HepG2 (cell line): ENCODE data around the gene STIP1. TPM values are rescaled to one million over a fixed set of nuclear protein-coding genes. Genes with fewer than 3 reads are reported as not detected.

Experiments
- ATAC-seq: fragments of 200-7000 bp; cut with Tn5 transposase; 3 replicates; pipeline ENCODE4 v1.9.1; 2020; ENCODE audit warnings: mild to moderate bottlenecking, moderate library complexity
- BruUV-seq: library from RNA; stranded (reverse); fragments of 400-500 nt; replicated peaks from 2 replicates; lab custom pipeline; 2021; lab: Mats Ljungman, UMichigan
- CTCF ChIA-PET: fragments of 300-600 bp; formaldehyde crosslinking; extraction: SDS; loops from one replicate; lab custom pipeline; 2021; ENCODE audit warnings: low total read pairs, inconsistent platforms, low intra/inter-chr PET ratio; lab: Yijun Ruan, JAX
- POLR2A ChIA-PET: fragments of 350-600 bp; sonication (Branson Sonifier 250); formaldehyde crosslinking; loops from one replicate; lab custom pipeline; 2020; ENCODE audit warnings: antibody characterized with exemption, inconsistent platforms; lab: Yijun Ruan, JAX
- DNase-seq: peaks from one replicate; pipeline ENCODE4 v3.0.0-alpha.2; 2015; ENCODE audit warnings: low spot score
- FAIRE-seq: peaks from 3 replicates; lab custom pipeline; 2011; peaks lifted over from hg19 to GRCh38; lab: Jason Lieb, UNC
- H2AFZ ChIP-seq: one replicate; pipeline ENCODE4 v1.6.1; 2011; ENCODE audit warnings: low read length, inconsistent platforms
- H3K27ac ChIP-seq: fragments of 300-600 bp; 3 replicates; pipeline ENCODE4 v1.8.0; 2011; ENCODE audit warnings: mixed run types, mild to moderate bottlenecking, mixed read lengths, low read length, inconsistent platforms; ENCODE audit not compliant: insufficient read depth; ENCODE audit errors: extremely low read length
- H3K27me3 ChIP-seq, 2 experiments: fragments of 200-600 bp in 1 of 2; 2 replicates in 1 of 2; 3 replicates in 1 of 2; pipeline versions ENCODE4 v1.6.0 to v1.8.0; 2011; ENCODE audit warnings: low read length in 2 of 2, mild to moderate bottlenecking in 2 of 2, moderate library complexity in 2 of 2, inconsistent platforms in 1 of 2; ENCODE audit not compliant: insufficient read depth in 2 of 2, control insufficient read depth in 1 of 2
- H3K36me3 ChIP-seq, 2 experiments: fragments of 200-600 bp in 1 of 2; replicated peaks in 1 of 2; 2 replicates in 1 of 2; 3 replicates in 1 of 2; pipeline versions ENCODE4 v1.5.1 to v1.8.0; 2011; ENCODE audit warnings: low read length in 2 of 2, inconsistent platforms in 1 of 2; ENCODE audit not compliant: insufficient read depth in 2 of 2, control insufficient read depth in 1 of 2
- H3K4me1 ChIP-seq: 2 replicates; pipeline ENCODE4 v1.5.1; 2012; ENCODE audit warnings: low read length, inconsistent platforms; ENCODE audit not compliant: insufficient read depth
- H3K4me2 ChIP-seq: 2 replicates; pipeline ENCODE4 v1.6.0; 2011; ENCODE audit warnings: low read depth, low read length, inconsistent platforms
- H3K4me3 ChIP-seq, 3 experiments: fragments of 200-600 bp in 1 of 3; sonication (generic), shearing (Covaris generic) in 1 of 3; replicated peaks in 1 of 3; 2 replicates each; pipeline ENCODE4 v1.5.1; 2011 to 2016; ENCODE audit warnings: low read length in 3 of 3, inconsistent platforms in 2 of 3, low read depth in 2 of 3, mild to moderate bottlenecking in 2 of 3, control low read depth in 1 of 3, mixed read lengths in 1 of 3; ENCODE audit not compliant: insufficient read depth in 1 of 3
- H3K79me2 ChIP-seq: one replicate; pipeline ENCODE4 v1.6.1; 2011; ENCODE audit warnings: low read length, inconsistent platforms; ENCODE audit not compliant: insufficient read depth
- H3K9ac ChIP-seq: 2 replicates; pipeline ENCODE4 v1.6.0; 2011; ENCODE audit warnings: mild to moderate bottlenecking, low read depth, low read length, inconsistent platforms; ENCODE audit not compliant: insufficient read depth
- H3K9me3 ChIP-seq: 2 replicates; pipeline ENCODE4 v1.5.1; 2012; ENCODE audit warnings: mild to moderate bottlenecking, low read length
- H4K20me1 ChIP-seq: 2 replicates; pipeline ENCODE4 v1.6.0; 2011; ENCODE audit warnings: inconsistent platforms, mild to moderate bottlenecking, low read length, moderate library complexity; ENCODE audit not compliant: insufficient read depth
- DMAP1 ChIP-seq: IDR thresholded peaks from 2 replicates; pipeline ENCODE4 v1.6.1; 2016
- GATAD2A ChIP-seq: IDR thresholded peaks from 2 replicates; pipeline ENCODE4 v1.6.1; 2016
- HOXA9 ChIP-seq: sonication (generic); formaldehyde crosslinking; IDR thresholded peaks from 2 replicates; pipeline ENCODE4 v1.8.1; 2022; ENCODE audit warnings: missing genetic modification reagents, mild to moderate bottlenecking, moderate library complexity, borderline replicate concordance
- NFE2L2 ChIP-seq: fragments of 150-350 bp; IDR thresholded peaks from 2 replicates; pipeline ENCODE4 v1.6.1; 2014; ENCODE audit warnings: low read length
- NFKBIZ ChIP-seq: IDR thresholded peaks from 2 replicates; pipeline ENCODE4 v1.6.1; 2018; ENCODE audit warnings: missing genetic modification reagents, missing compliant biosample characterization
- NKX3-1 ChIP-seq: sonication (generic); formaldehyde crosslinking; IDR thresholded peaks from 2 replicates; pipeline ENCODE4 v1.5.0; 2020; ENCODE audit warnings: missing genetic modification reagents
- PITX1 ChIP-seq: sonication (generic); formaldehyde crosslinking; IDR thresholded peaks from 2 replicates; pipeline ENCODE4 v1.5.1; 2020; ENCODE audit warnings: mild to moderate bottlenecking, missing genetic modification reagents
- TAF1 ChIP-seq: sonication (generic); formaldehyde crosslinking; IDR thresholded peaks from 2 replicates; pipeline ENCODE4 v1.4.0; 2020; ENCODE audit warnings: missing genetic modification reagents
- TBL1XR1 ChIP-seq: fragments of 150-350 bp; IDR thresholded peaks from 2 replicates; pipeline ENCODE4 v1.6.1; 2014; ENCODE audit warnings: borderline replicate concordance, low read length; ENCODE audit not compliant: partially characterized antibody
- USF2 ChIP-seq, 2 experiments: sonication (generic) in 1 of 2; formaldehyde crosslinking in 1 of 2; IDR thresholded peaks; 2 replicates each; pipeline versions ENCODE4 v1.5.1 to v1.6.1; 2011 to 2020; ENCODE audit warnings: borderline replicate concordance in 1 of 2, low read depth in 1 of 2, low read length in 1 of 2, mild to moderate bottlenecking in 1 of 2, missing genetic modification reagents in 1 of 2, moderate library complexity in 1 of 2
- ZC3H13 ChIP-seq: sonication (generic); formaldehyde crosslinking; IDR thresholded peaks from 2 replicates; pipeline ENCODE4 v1.8.1; 2023; ENCODE audit warnings: mild to moderate bottlenecking, missing genetic modification reagents, moderate library complexity
- ZNF10 ChIP-seq: sonication (generic); formaldehyde crosslinking; IDR thresholded peaks from 2 replicates; pipeline ENCODE4 v1.4.0; 2020; ENCODE audit warnings: mild to moderate bottlenecking, low read depth, missing genetic modification reagents, borderline replicate concordance
- ZNF205 ChIP-seq: IDR thresholded peaks from 2 replicates; pipeline ENCODE4 v1.6.1; 2018; ENCODE audit warnings: missing biosample characterization, missing genetic modification reagents
- ZNF207 ChIP-seq: fragments of 450-650 bp; IDR thresholded peaks from 2 replicates; pipeline ENCODE4 v1.6.1; 2016; ENCODE audit warnings: antibody characterized with exemption, borderline replicate concordance
- ZNF33B ChIP-seq: sonication (generic); formaldehyde crosslinking; IDR thresholded peaks from 2 replicates; pipeline ENCODE4 v1.5.1; 2020; ENCODE audit warnings: mild to moderate bottlenecking, missing genetic modification reagents
- ZNF615 ChIP-seq: sonication (generic); formaldehyde crosslinking; IDR thresholded peaks from 2 replicates; pipeline ENCODE4 v1.5.0; 2020; ENCODE audit warnings: mild to moderate bottlenecking, missing genetic modification reagents, borderline replicate concordance
- ZNF619 ChIP-seq: sonication (generic); formaldehyde crosslinking; IDR thresholded peaks from 2 replicates; pipeline ENCODE4 v1.4.0; 2020; ENCODE audit warnings: mild to moderate bottlenecking, missing genetic modification reagents
- ZNF839 ChIP-seq: sonication (generic); formaldehyde crosslinking; IDR thresholded peaks from 2 replicates; pipeline ENCODE4 v1.4.0; 2020; ENCODE audit warnings: missing genetic modification reagents, mild to moderate bottlenecking, borderline replicate concordance
- WGBS: methylation state at CpG from one replicate; pipeline ENCODE4 v1.1.6; 2017; ENCODE audit warnings: low lambda C conversion rate; 5-methylcytosine and 5-hydroxymethylcytosine counted together
- in situ Hi-C: cut with HindIII; loops from 2 replicates; pipeline ENCODE4 v1.10.0; 2017; ENCODE audit warnings: low pct_unique_long_range_greater_than_20kb; ENCODE audit not compliant: extremely low pct_ligation_motif_present
- intact Hi-C: fragments of 100-400 bp; cut with micrococcal nuclease; formaldehyde crosslinking; loops from one replicate; pipeline ENCODE4 v1.10.0; 2022; ENCODE audit not compliant: unreplicated experiment
- polyA plus RNA-seq, 8 experiments: library from polyadenylated mRNA; depleted of rRNA in 3 of 8; stranded (reverse) in 7 of 8; unstranded in 1 of 8; fragments of >200 nt; fragmentation: Illumina TruSeq in 4 of 8; extraction: Trizol in 4 of 8; gene quantifications; 2 replicates each; pipeline versions ENCODE4 v1.2.1 to v1.2.3, GENCODE V29; 2011 to 2016; ENCODE audit warnings: low read depth in 4 of 8, missing spikeins in 1 of 8, mixed read lengths in 1 of 8; ENCODE audit not compliant: insufficient read depth in 1 of 8
- total RNA-seq, 5 experiments: library from RNA; depleted of rRNA; stranded (reverse); fragments of >200 nt; fragmentation: Illumina TruSeq; extraction: Trizol; gene quantifications; 2 replicates each; pipeline ENCODE4 v1.2.3, GENCODE V29; 2016; ENCODE audit warnings: low read depth in 1 of 5

The STIP1 gene
- total and polyA plus RNA-seq, 2 of the 13 experiments (the other 11 are each of a cell fraction or from before 2014, with no cell fraction given), result 81.1 to 217 TPM

GRCh38 chr11:64229090-64229743, 43.2 kb downstream of the STIP1 start:
- H3K9me3 ChIP-seq, result no peaks in the 10 kb centered on the region
- H3K4me1 ChIP-seq, result peaks cover 64% of the 10 kb centered on the region
- FAIRE-seq (no peak), DNase-seq (no peak), ATAC-seq (no peak)
- in situ Hi-C loops (no loop called here), intact Hi-C loops (no loop called here)
- H3K4me3 ChIP-seq, result peak overlapping the region in 2 of 3 experiments; percentile 94 to 96; a peak in 2 of 6 replicates
- H2AFZ ChIP-seq, result no peak overlapping the region
- ChIA-PET POLR2A (interaction anchor here (1.3 kb wide), 1 partner anchor 12 kb away, joined by 6 read pairs; the partner anchor contains the start of gene FKBP2), CTCF (no interaction called here)
- H4K20me1 ChIP-seq, result no peaks in the 10 kb centered on the region
- no peaks in the 10 kb centered on the region for H3K36me3 ChIP-seq
- H3K27ac ChIP-seq, result peak overlapping the region; percentile 75
- no TSS peak for BruUV-seq
- H3K27me3 ChIP-seq, result no peaks in the 10 kb centered on the region
- H3K79me2 ChIP-seq, result no peaks in the 10 kb centered on the region
- TF ChIP-seq ZNF619 (CRISPR knock-in tag) (0 out of 2 replicates have a peak, but pooled peaks have one; percentile 49), ZNF10 (0 out of 2 replicates have a peak, but pooled peaks have one; percentile 21), ZNF839 (CRISPR knock-in tag) (peak; percentile 39; the same call in 1 of the 2 replicates), NFE2L2 (no peak), ZC3H13 (0 out of 2 replicates have a peak, but pooled peaks have one; percentile 46)
- H3K4me2 ChIP-seq, result peak overlapping the region; percentile 88
- H3K9ac ChIP-seq, result peak overlapping the region; percentile 51; the same call in 1 of the 2 replicates
- WGBS, result 96% methylated on average over 9 of the region's 12 CpGs

- BruUV-seq, result no TSS peak
- no peaks in the 10 kb centered on the region for H3K36me3 ChIP-seq
- peak overlapping the region; percentile 51 for H3K9ac ChIP-seq
- ATAC-seq, result no peak
- DNase-seq, result no peak
- POLR2A ChIA-PET, result interaction anchor here (1.3 to 2.6 kb wide), 2 partner anchors 11 kb away, joined by 6 to 8 read pairs; partner anchors contain the start of gene FKBP2
- intact Hi-C loops, result no loop called here
- peak overlapping the region; percentile 94 to 96 (median 95) for H3K4me3 ChIP-seq
- CTCF ChIA-PET, result no interaction called here
- peaks cover 58% of the 10 kb centered on the region for H3K4me1 ChIP-seq
- peak overlapping the region; percentile 88 for H3K4me2 ChIP-seq
- no peaks in the 10 kb centered on the region for H3K9me3 ChIP-seq
- H3K79me2 ChIP-seq, result no peaks in the 10 kb centered on the region
- no peak overlapping the region for H2AFZ ChIP-seq
- H3K27me3 ChIP-seq, result no peaks in the 10 kb centered on the region
- no peak for FAIRE-seq
- H4K20me1 ChIP-seq, result no peaks in the 10 kb centered on the region
- WGBS, result 45% methylated on average over 8 of the region's 13 CpGs
- in situ Hi-C loops, result no loop called here
- H3K27ac ChIP-seq, result peak overlapping the region; percentile 75
- TF ChIP-seq ZNF205 (no peak), USF2 (IDR thresholded peaks at IDR 0.05; ENCODE audit: low read depth, low read length) (no peak), USF2 (CRISPR knock-in tag; IDR thresholded peaks at IDR 0.05; ENCODE audit: borderline replicate concordance) (no peak), DMAP1 (CRISPR knock-in tag) (no peak), TAF1 (CRISPR knock-in tag) (no peak), ZNF207 (no peak), GATAD2A (CRISPR knock-in tag) (no peak), TBL1XR1 (no peak), NFKBIZ (CRISPR knock-in tag) (no peak), PITX1 (CRISPR knock-in tag) (no peak), HOXA9 (CRISPR knock-in tag) (no peak), NKX3-1 (CRISPR knock-in tag) (0 out of 2 replicates have a peak, but pooled peaks have one; percentile 43), ZNF615 (CRISPR knock-in tag) (0 out of 2 replicates have a peak, but pooled peaks have one; percentile 63), ZNF33B (no peak)
Measured at GRCh38 chr11:64229744-64230170, 43.8 kb downstream of the STIP1 start.
